ENCODE measurements around the gene PET117.
"Not testable (repeated sequence)": the region's sequence is repeated elsewhere in the genome, so short reads cannot be mapped to it uniquely, and the experiment has no call there.

Gene PET117

DNA sequence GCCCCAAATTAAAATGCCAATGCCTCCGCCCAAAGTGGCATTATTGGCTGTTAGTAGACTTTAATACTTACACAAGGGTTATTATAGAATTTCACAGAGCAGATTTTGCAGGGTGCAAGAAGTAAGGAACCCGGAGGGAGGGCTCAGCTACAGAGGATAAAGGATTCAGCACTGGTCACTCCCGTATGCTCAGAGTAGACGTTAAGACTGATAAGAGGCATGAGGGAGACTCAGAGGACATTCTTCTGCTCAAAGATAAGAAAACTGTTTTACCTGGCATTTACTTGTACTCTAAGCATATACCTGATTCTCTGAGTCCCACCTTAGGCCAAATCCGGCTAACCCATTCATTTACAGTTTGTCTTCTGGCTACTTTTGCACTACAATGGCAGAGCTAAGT, 43.5 kb upstream of the PET117 start:
- TF ChIP-seq, protein P1, sequence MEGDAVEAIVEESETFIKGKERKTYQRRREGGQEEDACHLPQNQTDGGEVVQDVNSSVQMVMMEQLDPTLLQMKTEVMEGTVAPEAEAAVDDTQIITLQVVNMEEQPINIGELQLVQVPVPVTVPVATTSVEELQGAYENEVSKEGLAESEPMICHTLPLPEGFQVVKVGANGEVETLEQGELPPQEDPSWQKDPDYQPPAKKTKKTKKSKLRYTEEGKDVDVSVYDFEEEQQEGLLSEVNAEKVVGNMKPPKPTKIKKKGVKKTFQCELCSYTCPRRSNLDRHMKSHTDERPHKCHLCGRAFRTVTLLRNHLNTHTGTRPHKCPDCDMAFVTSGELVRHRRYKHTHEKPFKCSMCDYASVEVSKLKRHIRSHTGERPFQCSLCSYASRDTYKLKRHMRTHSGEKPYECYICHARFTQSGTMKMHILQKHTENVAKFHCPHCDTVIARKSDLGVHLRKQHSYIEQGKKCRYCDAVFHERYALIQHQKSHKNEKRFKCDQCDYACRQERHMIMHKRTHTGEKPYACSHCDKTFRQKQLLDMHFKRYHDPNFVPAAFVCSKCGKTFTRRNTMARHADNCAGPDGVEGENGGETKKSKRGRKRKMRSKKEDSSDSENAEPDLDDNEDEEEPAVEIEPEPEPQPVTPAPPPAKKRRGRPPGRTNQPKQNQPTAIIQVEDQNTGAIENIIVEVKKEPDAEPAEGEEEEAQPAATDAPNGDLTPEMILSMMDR (conservative IDR thresholded peaks at IDR 0.05) = no peak
- no peak overlapping the region for H3K27ac ChIP-seq

DNA sequence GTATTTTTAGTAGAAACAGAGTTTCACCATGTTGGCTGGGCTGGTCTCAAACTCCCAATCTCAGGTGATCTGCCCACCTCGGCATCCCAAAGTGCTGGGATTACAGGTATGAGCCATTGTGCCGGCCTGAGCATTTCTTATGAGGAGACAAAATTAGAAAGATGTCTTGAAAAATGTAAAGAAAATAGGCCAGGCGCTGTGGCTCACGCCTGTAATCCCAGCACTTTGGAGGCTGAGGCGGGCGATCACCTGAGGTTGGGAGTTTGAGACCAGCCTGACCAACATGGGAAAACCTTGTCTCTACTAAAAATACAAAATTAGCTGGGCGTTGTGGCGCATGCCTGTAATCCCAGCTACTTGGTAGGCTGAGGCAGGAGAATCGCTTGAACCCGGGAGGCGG, 37.1 kb upstream of the PET117 start:
- not testable (repeated sequence) for H3K27ac ChIP-seq

DNA sequence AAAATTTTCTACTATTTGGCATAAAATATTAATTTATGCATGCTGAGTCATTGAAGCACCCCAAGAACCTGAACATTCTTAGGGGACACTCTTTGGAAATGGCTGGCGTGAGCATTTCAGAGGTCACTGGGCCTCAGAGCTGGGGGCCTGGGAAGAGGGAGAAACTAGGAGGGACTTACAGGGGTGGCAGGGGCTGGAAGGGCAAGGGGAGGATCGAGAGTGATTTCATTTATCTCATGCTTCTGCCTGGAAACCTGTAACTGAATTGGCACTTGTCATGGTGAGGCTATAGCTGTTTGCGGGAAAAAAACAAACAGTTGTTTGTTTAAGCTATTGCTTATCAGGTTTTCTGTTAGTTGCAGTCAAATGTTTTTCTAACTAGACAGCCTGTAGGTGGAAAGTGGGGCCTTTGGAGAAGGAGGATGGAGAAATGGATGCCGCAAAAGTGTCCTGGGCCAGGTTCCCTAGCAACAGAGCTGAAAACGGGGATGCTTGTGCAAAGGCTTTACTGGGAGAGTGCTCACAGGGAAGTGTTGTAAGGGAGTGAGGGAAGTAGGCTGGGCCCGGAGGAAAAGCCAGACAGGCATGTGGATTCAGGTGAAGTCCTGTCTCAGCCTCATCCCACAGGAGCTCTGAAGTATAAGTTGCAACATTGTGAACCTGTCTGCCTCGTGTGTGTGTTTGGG, 36.4 kb upstream of the PET117 start:
- TF ChIP-seq, protein P1 (conservative IDR thresholded peaks at IDR 0.05) = no peak

DNA sequence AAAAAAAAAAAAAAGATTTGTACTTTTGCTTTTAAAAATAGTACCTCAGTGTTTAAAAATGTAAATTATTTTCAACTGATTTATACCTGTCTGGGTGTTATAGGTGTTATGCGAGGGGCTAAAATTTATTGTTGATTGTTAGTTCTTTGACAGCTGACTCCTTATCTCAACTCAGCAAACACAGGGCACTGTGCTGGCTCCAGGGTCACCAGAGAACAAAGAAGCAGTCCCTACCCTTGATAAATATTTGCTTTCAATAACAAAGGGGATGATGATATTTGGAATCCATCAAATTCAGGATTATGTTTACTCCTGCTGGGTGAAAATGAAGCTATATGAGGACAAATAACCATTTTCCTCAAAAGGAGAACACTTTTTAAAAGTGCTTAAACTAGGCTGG, 34.2 kb upstream of the PET117 start:
- TF ChIP-seq, protein P1 (conservative IDR thresholded peaks at IDR 0.05) = no peak
- peak overlapping the region; percentile 60 for H3K27ac ChIP-seq

More for the DNA sequence above, 36.4 kb upstream of the PET117 start:
- H3K27ac ChIP-seq = no peak overlapping the region

DNA sequence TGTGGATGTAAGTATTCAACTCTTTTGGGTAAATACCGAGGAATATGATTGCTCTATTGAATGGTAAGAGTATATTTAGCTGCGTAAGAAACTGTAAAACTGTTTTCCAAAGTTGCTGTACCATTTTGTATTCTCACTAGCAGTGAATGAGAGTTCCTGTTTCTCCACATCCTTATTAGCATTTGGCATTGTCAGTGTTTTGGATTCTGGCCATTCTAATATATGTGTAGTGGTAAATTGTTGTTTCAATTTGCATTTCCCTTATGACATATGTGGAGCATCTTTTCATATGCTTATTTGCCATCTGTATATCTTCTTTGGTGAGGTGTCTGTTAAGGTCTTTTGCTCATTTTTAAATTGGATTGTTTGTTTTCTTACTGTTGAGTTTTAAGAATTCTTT, 29.3 kb upstream of the PET117 start:
- TF ChIP-seq, protein P1 (conservative IDR thresholded peaks at IDR 0.05) = no peak
- H3K27ac ChIP-seq = no peak overlapping the region

DNA sequence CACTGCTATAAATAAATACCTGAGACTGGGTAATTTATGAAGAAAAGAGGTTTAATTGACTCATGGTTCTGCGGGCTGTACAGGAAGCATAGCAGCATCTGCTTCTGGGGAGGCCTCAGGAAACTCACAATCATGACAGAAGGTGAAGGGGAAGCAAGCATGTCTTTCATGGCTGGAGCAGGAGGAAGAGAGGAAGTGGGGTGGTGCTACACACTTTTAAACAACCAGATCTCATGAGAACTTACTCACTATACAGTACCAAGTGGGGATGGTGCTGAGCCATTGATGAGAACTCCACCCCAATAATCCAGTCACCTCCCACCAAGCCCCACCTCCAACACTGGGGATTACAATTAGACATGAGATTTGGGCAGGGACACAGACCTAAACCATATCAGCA, 9.1 kb upstream of the PET117 start:
- H3K27ac ChIP-seq = not testable (repeated sequence)

DNA sequence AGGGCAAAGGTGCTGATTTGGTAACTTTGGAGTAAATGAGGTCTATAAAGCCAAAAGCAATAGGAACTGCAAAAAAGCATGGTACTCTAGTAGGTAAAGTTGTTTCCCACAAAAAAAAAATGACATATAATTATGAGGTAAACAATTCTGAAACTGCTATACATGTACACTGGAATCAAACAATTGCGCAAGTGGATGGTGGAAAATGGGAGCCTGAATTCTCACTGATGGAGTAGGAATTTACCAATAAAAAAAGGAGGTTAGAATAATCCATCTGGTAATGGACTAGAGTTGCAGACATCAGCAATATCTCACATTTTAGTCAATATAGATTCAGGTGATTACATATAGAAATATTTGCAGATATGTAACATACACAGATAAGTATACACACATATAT, 5.0 kb upstream of the PET117 start:
- H3K27ac ChIP-seq = no peak overlapping the region
- TF ChIP-seq, protein P1 (conservative IDR thresholded peaks at IDR 0.05) = no peak

DNA sequence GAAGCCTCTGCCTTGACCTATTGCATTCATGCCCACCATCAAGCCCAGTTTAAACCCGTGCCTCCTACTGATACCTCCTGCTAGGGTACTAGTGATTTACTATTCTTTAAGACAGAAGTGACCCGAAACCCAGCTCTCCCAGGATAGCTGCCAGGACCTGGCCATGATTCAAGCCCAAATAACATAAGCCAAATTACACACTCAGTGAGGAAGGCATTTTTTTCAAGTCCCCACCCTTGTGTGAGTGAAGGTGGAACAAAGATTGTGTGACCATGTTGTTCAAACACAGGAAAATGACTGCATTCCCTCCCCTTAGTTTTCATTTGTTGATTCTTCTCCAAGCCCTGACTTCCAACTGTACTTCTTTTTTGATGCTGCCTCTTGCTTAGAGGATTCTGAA, 3.7 kb upstream of the PET117 start:
- H3K27ac ChIP-seq = peak overlapping the region; percentile 61
- TF ChIP-seq, protein P1 (conservative IDR thresholded peaks at IDR 0.05) = no peak

DNA sequence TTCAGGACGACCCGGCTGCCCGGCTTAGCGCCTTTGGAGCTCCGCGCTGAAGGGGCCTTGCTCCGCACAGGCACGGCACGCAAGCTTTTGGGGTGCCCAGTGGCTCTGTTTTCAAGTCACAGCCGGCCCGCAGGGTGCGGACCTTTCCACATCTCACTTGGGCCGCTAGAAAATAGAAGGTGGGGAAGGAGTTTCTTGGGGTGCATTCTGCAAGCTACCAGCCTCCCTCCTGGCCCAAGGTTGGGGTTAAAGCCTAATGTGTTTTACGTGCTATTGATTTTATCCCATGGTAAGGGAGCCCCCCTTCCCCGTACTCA, 561 bp downstream of the PET117 start:
- peak overlapping the region; percentile 97 for H3K27ac ChIP-seq
- TF ChIP-seq, protein P1 (conservative IDR thresholded peaks at IDR 0.05) = no peak

Measured in VCaP (cell line).